Osteocyte (in vitro differentiated cells): ENCODE results near the gene TRPM3. TPM values are rescaled to one million over a fixed set of nuclear protein-coding genes. Genes with fewer than 3 reads are reported as not detected.

Experiments
- DNase-seq: peaks from one replicate; pipeline ENCODE4 v3.0.0; 2021; ENCODE audit warnings: mixed read lengths; ENCODE audit not compliant: unreplicated experiment; ENCODE audit errors: extremely low spot score
- H3K27ac Mint-ChIP-seq: one replicate; pipeline ENCODE4 v1.8.0; 2021; ENCODE audit warnings: mild to moderate bottlenecking, mixed read lengths; ENCODE audit not compliant: unreplicated experiment
- H3K27me3 Mint-ChIP-seq: one replicate; pipeline ENCODE4 v1.8.0; 2021; ENCODE audit warnings: mixed read lengths; ENCODE audit not compliant: unreplicated experiment
- H3K36me3 Mint-ChIP-seq: one replicate; pipeline ENCODE4 v1.8.0; 2021; ENCODE audit warnings: mixed read lengths; ENCODE audit not compliant: unreplicated experiment
- H3K4me1 Mint-ChIP-seq: one replicate; pipeline ENCODE4 v1.8.0; 2021; ENCODE audit warnings: mixed read lengths; ENCODE audit not compliant: unreplicated experiment
- H3K4me3 Mint-ChIP-seq: one replicate; pipeline ENCODE4 v1.8.0; 2021; ENCODE audit warnings: mild to moderate bottlenecking, moderate library complexity, mixed read lengths; ENCODE audit not compliant: unreplicated experiment
- H3K9me3 Mint-ChIP-seq: one replicate; pipeline ENCODE4 v1.8.0; 2021; ENCODE audit warnings: mixed read lengths; ENCODE audit not compliant: unreplicated experiment
- CTCF ChIP-seq: fragments of 200-600 bp; sonication (generic); IDR thresholded peaks from 2 replicates; pipeline ENCODE4 v1.5.0; 2021; ENCODE audit warnings: antibody characterized with exemption, mild to moderate bottlenecking, moderate library complexity
- total RNA-seq: library from RNA; stranded (reverse); gene quantifications from 2 replicates; pipeline ENCODE4 v1.2.1, GENCODE V29; 2021

TRPM3 gene
- total RNA-seq, 1 donor from 2014 or later: 0.05 TPM

- TF ChIP-seq CTCF: no peak
- no peak overlapping the region for H3K4me3 Mint-ChIP-seq
- peaks cover 19% of the 10 kb centered on the region for H3K27me3 Mint-ChIP-seq
- no peaks in the 10 kb centered on the region for H3K36me3 Mint-ChIP-seq
- H3K4me1 Mint-ChIP-seq: no peaks in the 10 kb centered on the region
- no peak overlapping the region for H3K27ac Mint-ChIP-seq
- no peak for DNase-seq
- H3K9me3 Mint-ChIP-seq: peaks cover 4% of the 10 kb centered on the region
Measured at GRCh38 chr9:70814597-70814996, 306.8 kb downstream of the TRPM3 start.

GRCh38 chr9:70813141-70813540, 308.3 kb downstream of the TRPM3 start:
- no peak for DNase-seq
- Mint-ChIP-seq H3K4me3 (no peak overlapping the region), H3K27ac (no peak overlapping the region), H3K4me1 (no peaks in the 10 kb centered on the region), H3K36me3 (no peaks in the 10 kb centered on the region), H3K27me3 (peaks cover 23% of the 10 kb centered on the region), H3K9me3 (peaks cover 4% of the 10 kb centered on the region)
- TF ChIP-seq CTCF: no peak

GRCh38 chr9:70811638-70812037, 309.8 kb downstream of the TRPM3 start:
- no peak overlapping the region for H3K27ac Mint-ChIP-seq
- no peak overlapping the region for H3K4me3 Mint-ChIP-seq
- H3K27me3 Mint-ChIP-seq: peaks cover 23% of the 10 kb centered on the region
- peaks cover 4% of the 10 kb centered on the region for H3K9me3 Mint-ChIP-seq
- no peak for DNase-seq
- H3K36me3 Mint-ChIP-seq: no peaks in the 10 kb centered on the region
- no peak for TF ChIP-seq CTCF
- no peaks in the 10 kb centered on the region for H3K4me1 Mint-ChIP-seq

- Mint-ChIP-seq H3K4me1 (no peaks in the 10 kb centered on the region), H3K27ac (no peak overlapping the region), H3K27me3 (peaks cover 15% of the 10 kb centered on the region), H3K9me3 (no peaks in the 10 kb centered on the region), H3K4me3 (no peak overlapping the region), H3K36me3 (no peaks in the 10 kb centered on the region)
- TF ChIP-seq CTCF: no peak
- no peak for DNase-seq
Measured at GRCh38 chr9:70806875-70807274, 314.5 kb downstream of the TRPM3 start.

DNA sequence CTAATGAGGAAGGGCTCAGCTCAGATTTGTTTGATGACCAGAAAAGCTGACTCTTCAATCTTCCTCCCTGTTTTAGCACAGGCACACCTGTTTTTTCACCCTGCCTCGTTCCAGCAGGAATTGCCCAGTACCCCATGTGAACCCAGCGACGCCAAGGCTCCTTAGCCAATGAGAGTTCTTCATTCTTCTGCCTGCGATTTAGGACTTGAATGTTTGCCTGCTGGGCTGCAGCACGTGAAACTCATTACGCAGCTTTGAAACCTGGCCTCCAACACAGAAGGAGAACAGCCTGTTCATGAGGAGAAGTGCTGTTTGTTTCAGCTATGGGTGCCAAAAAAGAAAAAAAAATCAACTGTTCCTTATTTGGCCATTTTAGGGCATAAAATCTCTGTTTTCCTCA, 315.5 kb downstream of the TRPM3 start:
- no peak for DNase-seq
- Mint-ChIP-seq H3K36me3 (no peaks in the 10 kb centered on the region), H3K9me3 (no peaks in the 10 kb centered on the region), H3K27ac (no peak overlapping the region), H3K27me3 (peaks cover 15% of the 10 kb centered on the region), H3K4me3 (no peak overlapping the region), H3K4me1 (no peaks in the 10 kb centered on the region)
- TF ChIP-seq CTCF: no peak
